Natural killer cell (primary cell): Measurements from ENCODE around the gene VAMP8. TPM values are rescaled to one million over a fixed set of nuclear protein-coding genes. Genes with fewer than 3 reads are reported as not detected.

Experiments used
- ATAC-seq, 3 donors: fragments of 150-1000 bp in 2 of 3; fragments of 200-7000 bp in 1 of 3; cut with Tn5 transposase; 1 replicate in 1 of 3; 2 replicates in 2 of 3; pipeline ENCODE4 v1.10.0; 2021; ENCODE audit warnings: mild to moderate bottlenecking in 2 of 3, moderate library complexity in 2 of 3
- DNase-seq, 2 donors: peaks; one replicate each; pipeline versions ENCODE4 v3.0.0 to v3.0.0-alpha.2; 2013 to 2021; ENCODE audit warnings: mixed read lengths in 1 of 2
- H3K27ac ChIP-seq: one replicate; pipeline ENCODE4 v1.5.1; 2013; ENCODE audit warnings: mild to moderate bottlenecking, low read length
- H3K27me3 ChIP-seq: one replicate; pipeline ENCODE4 v1.6.1; 2013; ENCODE audit warnings: low read length; ENCODE audit not compliant: control insufficient read depth, insufficient read depth
- H3K36me3 ChIP-seq: one replicate; pipeline ENCODE4 v1.6.1; 2013; ENCODE audit warnings: low read length; ENCODE audit not compliant: control insufficient read depth, insufficient read depth
- H3K4me1 ChIP-seq: one replicate; pipeline ENCODE4 v1.6.1; 2013; ENCODE audit warnings: low read length; ENCODE audit not compliant: control insufficient read depth, insufficient read depth
- H3K4me3 ChIP-seq: one replicate; pipeline ENCODE4 v1.5.1; 2013; ENCODE audit warnings: low read length
- H3K9me3 ChIP-seq: one replicate; pipeline ENCODE4 v1.6.1; 2013; ENCODE audit warnings: low read length; ENCODE audit not compliant: control insufficient read depth, insufficient read depth
- H3K27ac Mint-ChIP-seq, 2 donors: one replicate each; pipeline ENCODE4 v1.8.0; 2022; ENCODE audit warnings: mild to moderate bottlenecking in 2 of 2, mixed read lengths in 2 of 2, moderate library complexity in 1 of 2
- H3K27me3 Mint-ChIP-seq, 2 donors: one replicate each; pipeline ENCODE4 v1.8.0; 2022; ENCODE audit warnings: low read depth in 2 of 2, mixed read lengths in 2 of 2
- H3K36me3 Mint-ChIP-seq: one replicate; pipeline ENCODE4 v1.8.0; 2022; ENCODE audit warnings: mixed read lengths
- H3K4me1 Mint-ChIP-seq, 2 donors: one replicate each; pipeline ENCODE4 v1.8.0; 2022; ENCODE audit warnings: mixed read lengths in 2 of 2
- H3K4me3 Mint-ChIP-seq: one replicate; pipeline ENCODE4 v1.8.0; 2022; ENCODE audit warnings: mild to moderate bottlenecking, moderate library complexity, mixed read lengths
- H3K9me3 Mint-ChIP-seq, 2 donors: one replicate each; pipeline ENCODE4 v1.8.0; 2022; ENCODE audit warnings: mixed read lengths in 2 of 2
- WGBS: methylation state at CpG from one replicate; pipeline ENCODE4 v1.1.7; 2013; ENCODE audit warnings: missing lambda C conversion rate; ENCODE audit not compliant: insufficient coverage; 5-methylcytosine and 5-hydroxymethylcytosine counted together
- intact Hi-C: fragments of 100-400 bp; cut with micrococcal nuclease; formaldehyde crosslinking; loops from one replicate; pipeline ENCODE4 v1.14.2; 2022
- total RNA-seq, 4 donors: library from RNA; stranded (reverse); fragments of 120-200 nt in 1 of 4; gene quantifications; one replicate each; pipeline versions ENCODE4 v1.2.3 to v1.2.4, GENCODE V29; 2013 to 2022
- TF ChIP-seq, protein P1 (sequence below): fragments of 200-600 bp; IDR thresholded peaks from one replicate; pipeline ENCODE4 v1.8.0; 2022; ENCODE audit warnings: antibody characterized with exemption

The VAMP8 gene
- total RNA-seq, 3 donors from 2014 or later (not counting 1 experiment from before 2014, with no cell fraction given) = 105 to 116 (median 111) TPM

DNA sequence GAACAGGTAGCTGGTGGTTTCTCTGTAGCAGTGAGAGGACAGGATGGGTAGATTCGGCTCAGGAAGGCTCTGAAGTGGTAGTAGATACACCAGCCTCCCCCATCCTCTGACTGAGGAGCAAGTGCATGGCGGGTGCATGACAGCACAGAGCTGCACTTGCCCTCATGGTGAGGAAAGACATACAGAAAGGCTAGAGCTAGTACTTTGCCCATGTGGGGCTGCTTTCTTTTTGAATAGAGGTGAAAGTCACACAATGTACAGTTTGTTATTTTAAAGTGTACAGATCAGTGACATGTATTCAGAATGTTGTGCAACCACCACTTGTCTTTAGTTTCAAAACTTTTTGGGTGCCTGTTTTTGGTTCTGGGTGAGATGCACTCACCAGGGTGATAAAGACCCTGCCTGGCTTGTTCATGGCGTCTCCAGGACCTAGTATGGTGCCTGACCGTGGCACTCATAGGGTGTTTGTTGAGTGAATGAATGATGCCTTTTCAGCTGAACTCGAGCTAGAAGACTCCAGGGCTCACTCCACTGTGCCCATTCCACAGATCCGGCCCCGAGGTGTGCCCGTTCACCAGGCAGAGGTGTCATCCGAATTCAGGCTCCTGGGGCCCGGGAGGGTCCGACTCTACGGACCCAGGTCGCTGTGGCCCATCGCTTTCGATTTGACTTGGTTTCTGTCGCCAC lies 6.4 kb downstream of the VAMP8 start:
- peak overlapping the region; percentile 85 to 87 for H3K27ac Mint-ChIP-seq
- TF ChIP-seq, protein P1, sequence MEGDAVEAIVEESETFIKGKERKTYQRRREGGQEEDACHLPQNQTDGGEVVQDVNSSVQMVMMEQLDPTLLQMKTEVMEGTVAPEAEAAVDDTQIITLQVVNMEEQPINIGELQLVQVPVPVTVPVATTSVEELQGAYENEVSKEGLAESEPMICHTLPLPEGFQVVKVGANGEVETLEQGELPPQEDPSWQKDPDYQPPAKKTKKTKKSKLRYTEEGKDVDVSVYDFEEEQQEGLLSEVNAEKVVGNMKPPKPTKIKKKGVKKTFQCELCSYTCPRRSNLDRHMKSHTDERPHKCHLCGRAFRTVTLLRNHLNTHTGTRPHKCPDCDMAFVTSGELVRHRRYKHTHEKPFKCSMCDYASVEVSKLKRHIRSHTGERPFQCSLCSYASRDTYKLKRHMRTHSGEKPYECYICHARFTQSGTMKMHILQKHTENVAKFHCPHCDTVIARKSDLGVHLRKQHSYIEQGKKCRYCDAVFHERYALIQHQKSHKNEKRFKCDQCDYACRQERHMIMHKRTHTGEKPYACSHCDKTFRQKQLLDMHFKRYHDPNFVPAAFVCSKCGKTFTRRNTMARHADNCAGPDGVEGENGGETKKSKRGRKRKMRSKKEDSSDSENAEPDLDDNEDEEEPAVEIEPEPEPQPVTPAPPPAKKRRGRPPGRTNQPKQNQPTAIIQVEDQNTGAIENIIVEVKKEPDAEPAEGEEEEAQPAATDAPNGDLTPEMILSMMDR = no peak
- H3K4me3 ChIP-seq = peak overlapping the region; percentile 58
- peak overlapping the region; percentile 88 for H3K4me3 Mint-ChIP-seq
- no peaks in the 10 kb centered on the region for H3K36me3 Mint-ChIP-seq
- no peaks in the 10 kb centered on the region for H3K9me3 ChIP-seq
- 16% methylated on average over 16 of the region's 16 CpGs for WGBS
- peaks cover 16% of the 10 kb centered on the region for H3K36me3 ChIP-seq
- H3K27ac ChIP-seq = peak overlapping the region; percentile 79
- H3K9me3 Mint-ChIP-seq = no peaks in the 10 kb centered on the region
- ATAC-seq (peak; percentile 30 to 57 (median 42)), DNase-seq (peak; percentile 44 to 63)
- intact Hi-C loops = no loop called here
- peaks cover 46% of the 10 kb centered on the region for H3K4me1 ChIP-seq
- H3K27me3 Mint-ChIP-seq = no peaks in the 10 kb centered on the region
- H3K4me1 Mint-ChIP-seq = peaks cover 42 to 59% of the 10 kb centered on the region in 2 donors
- no peaks in the 10 kb centered on the region for H3K27me3 ChIP-seq

GRCh38 chr2:85584354-85584856 lies 7.0 kb downstream of the VAMP8 start, which contains the start of gene VAMP5:
VAMP5 (plus strand) TSS chr2:85584431; CDS start chr2:85584491, 60 bp downstream.
- H3K4me3 ChIP-seq = peak within 1 kb of the TSS; percentile 65
- peaks cover 40% of the 10 kb centered on the region for H3K4me1 ChIP-seq
- no peaks in the 10 kb centered on the region for H3K27me3 ChIP-seq
- no peaks in the 10 kb centered on the region for H3K36me3 Mint-ChIP-seq
- no peaks in the 10 kb centered on the region for H3K27me3 Mint-ChIP-seq
- peak within 1 kb of the TSS; percentile 88 for H3K4me3 Mint-ChIP-seq
- no peaks in the 10 kb centered on the region for H3K9me3 Mint-ChIP-seq
- peaks cover 16% of the 10 kb centered on the region for H3K36me3 ChIP-seq
- H3K27ac Mint-ChIP-seq = peak within 1 kb of the TSS; percentile 85 to 87
- 6% methylated on average over 52 of the region's 52 CpGs for WGBS
- intact Hi-C loops = no loop called here
- peak; percentile 74 to 80 (median 76) for ATAC-seq
- peaks cover 38 to 55% of the 10 kb centered on the region in 2 donors for H3K4me1 Mint-ChIP-seq
- TF ChIP-seq, protein P1 = no peak
- peak in 1 of 2 donors; percentile 71 for DNase-seq
- H3K27ac ChIP-seq = peak within 1 kb of the TSS; percentile 79
- H3K9me3 ChIP-seq = no peaks in the 10 kb centered on the region

DNA sequence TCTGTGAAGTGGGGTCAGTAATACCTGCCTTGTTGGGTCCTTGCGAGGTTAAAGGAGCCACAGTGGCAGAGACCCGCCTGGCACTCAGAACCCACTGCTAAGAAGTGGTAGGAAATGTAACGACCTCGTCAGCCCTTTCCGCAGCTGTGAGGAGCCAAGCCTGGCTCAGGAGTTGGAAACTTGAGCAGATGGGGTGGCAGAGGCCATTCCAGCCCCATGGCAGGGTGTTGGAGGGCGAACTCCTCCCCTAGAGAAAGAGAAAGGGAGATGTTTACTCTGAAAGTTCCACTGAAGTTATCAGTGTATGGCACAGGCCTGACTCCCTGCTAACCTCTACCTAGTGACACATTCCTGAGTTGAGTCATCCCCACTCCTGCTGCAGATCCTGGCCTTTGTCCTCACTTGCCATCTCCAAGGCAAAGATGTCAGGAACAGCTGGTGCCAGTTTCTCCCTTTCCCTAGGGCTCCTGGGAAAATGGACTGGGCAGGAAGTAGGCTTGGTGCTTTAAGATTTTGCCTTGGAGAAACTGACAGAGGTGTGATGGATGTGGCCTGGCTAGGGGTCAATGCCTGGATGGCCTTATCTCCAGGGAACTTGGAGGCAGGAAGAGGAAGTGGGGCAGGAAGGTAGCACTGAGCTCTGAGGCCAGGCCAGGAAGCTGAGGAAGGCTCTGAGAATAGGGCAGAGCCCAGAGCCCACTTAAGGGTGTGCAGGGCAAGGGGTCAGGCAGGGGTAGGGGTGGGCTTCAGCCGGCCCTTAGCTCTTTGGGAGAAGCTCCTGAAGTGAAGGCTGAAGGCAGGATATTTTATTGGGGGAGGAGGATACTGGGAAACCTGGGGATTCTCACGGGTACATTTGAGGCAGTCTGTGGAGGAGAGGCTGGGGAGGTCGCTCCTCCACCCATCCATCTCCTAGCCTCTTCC lies 7.7 kb downstream of the VAMP8 start:
- Mint-ChIP-seq H3K9me3 (no peaks in the 10 kb centered on the region), H3K4me1 (peaks cover 34 to 48% of the 10 kb centered on the region in 2 donors), H3K4me3 (peak overlapping the region; percentile 87), H3K27me3 (no peaks in the 10 kb centered on the region), H3K27ac (peak overlapping the region; percentile 79 to 87), H3K36me3 (no peaks in the 10 kb centered on the region)
- DNase-seq = peak in 1 of 2 donors; percentile 52
- H3K36me3 ChIP-seq = peaks cover 16% of the 10 kb centered on the region
- peak overlapping the region; percentile 65 for H3K4me3 ChIP-seq
- no peaks in the 10 kb centered on the region for H3K27me3 ChIP-seq
- 18% methylated on average over 7 of the region's 9 CpGs for WGBS
- H3K4me1 ChIP-seq = peaks cover 33% of the 10 kb centered on the region
- no peaks in the 10 kb centered on the region for H3K9me3 ChIP-seq
- intact Hi-C loops = no loop called here
- TF ChIP-seq, protein P1 = no peak
- ATAC-seq = peak; percentile 41 to 54 (median 52)
- H3K27ac ChIP-seq = peak overlapping the region; percentile 62
